ENCODE measurements around the gene RIIAD1.

- no peak for TF ChIP-seq POLR2A (IDR thresholded peaks at IDR 0.05)
- TF ChIP-seq CTCF (IDR thresholded peaks at IDR 0.05), result no peak
Observed at GRCh38 chr1:151737479-151737878, 16.2 kb downstream of the RIIAD1 start.

Data from thyroid gland (tissue), 4 donors.